Lung microvascular endothelial cell (primary cell): ENCODE measurements around the gene SNW1. TPM values are rescaled to one million over a fixed set of nuclear protein-coding genes. Genes with fewer than 3 reads are reported as not detected.

Experiments
- total RNA-seq: library from RNA; depleted of rRNA; stranded (reverse); fragments of >200 nt; gene quantifications from 2 replicates; pipeline ENCODE4 v1.2.1, GENCODE V29; 2014

The SNW1 gene
- total RNA-seq, 1 donor from 2014 or later, result 28.6 TPM

Other genes with a start within 250 kb of the SNW1 start
- gene SPTLC2, start 144.5 kb downstream of the SNW1 start, total RNA-seq, result 42.3 and 62.3 TPM in 2 replicates
- 5.9 and 6.7 TPM in 2 replicates for gene ALKBH1, start 53.1 kb downstream of the SNW1 start, total RNA-seq
- 114 and 121 TPM in 2 replicates for gene SLIRP, start 53.1 kb downstream of the SNW1 start, total RNA-seq
- 2.4 TPM in 2 replicates for gene ADCK1, start 39.0 kb upstream of the SNW1 start, total RNA-seq